Loucy (cell line): ENCODE data around the gene LYPD5.

Experiments used
- EZH2phosphoT487 ChIP-seq: fragments of 200-600 bp; IDR thresholded peaks from 2 replicates; pipeline ENCODE4 v1.6.1; 2018; ENCODE audit warnings: antibody characterized with exemption, mild to moderate bottlenecking, moderate library complexity, borderline replicate concordance
- TF ChIP-seq, protein P1 (sequence below): fragments of 200-600 bp; sonication (generic); conservative IDR thresholded peaks from 2 replicates; pipeline ENCODE4 v1.5.1; 2014; ENCODE audit warnings: mild to moderate bottlenecking, antibody characterized with exemption, low read length

DNA sequence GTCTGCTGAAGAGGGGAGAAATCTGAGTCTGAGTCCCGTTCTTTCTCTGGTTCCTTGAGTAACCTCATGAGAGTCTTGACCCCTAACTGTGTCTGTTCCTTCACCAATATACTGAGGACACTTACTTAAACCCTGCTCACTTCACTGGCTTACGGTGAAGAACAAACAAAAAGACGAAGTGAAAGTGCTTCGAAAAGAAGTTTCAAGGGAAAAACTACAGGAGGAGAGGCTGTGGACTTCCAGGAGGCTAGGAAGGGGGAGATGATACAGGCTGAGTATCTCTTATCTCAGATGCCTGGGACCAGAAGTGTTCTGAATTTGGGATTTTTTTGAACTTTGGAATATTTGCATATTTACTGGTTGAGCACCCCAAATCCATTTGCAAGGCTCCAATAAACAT, 53.6 kb downstream of the LYPD5 start:
- TF ChIP-seq, protein P1, sequence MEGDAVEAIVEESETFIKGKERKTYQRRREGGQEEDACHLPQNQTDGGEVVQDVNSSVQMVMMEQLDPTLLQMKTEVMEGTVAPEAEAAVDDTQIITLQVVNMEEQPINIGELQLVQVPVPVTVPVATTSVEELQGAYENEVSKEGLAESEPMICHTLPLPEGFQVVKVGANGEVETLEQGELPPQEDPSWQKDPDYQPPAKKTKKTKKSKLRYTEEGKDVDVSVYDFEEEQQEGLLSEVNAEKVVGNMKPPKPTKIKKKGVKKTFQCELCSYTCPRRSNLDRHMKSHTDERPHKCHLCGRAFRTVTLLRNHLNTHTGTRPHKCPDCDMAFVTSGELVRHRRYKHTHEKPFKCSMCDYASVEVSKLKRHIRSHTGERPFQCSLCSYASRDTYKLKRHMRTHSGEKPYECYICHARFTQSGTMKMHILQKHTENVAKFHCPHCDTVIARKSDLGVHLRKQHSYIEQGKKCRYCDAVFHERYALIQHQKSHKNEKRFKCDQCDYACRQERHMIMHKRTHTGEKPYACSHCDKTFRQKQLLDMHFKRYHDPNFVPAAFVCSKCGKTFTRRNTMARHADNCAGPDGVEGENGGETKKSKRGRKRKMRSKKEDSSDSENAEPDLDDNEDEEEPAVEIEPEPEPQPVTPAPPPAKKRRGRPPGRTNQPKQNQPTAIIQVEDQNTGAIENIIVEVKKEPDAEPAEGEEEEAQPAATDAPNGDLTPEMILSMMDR = no peak
- no peak for TF ChIP-seq EZH2phosphoT487
